CD8-positive, alpha-beta memory T cell (primary cell): Measurements from ENCODE around the gene TEX22. TPM values are rescaled to one million over a fixed set of nuclear protein-coding genes. Genes with fewer than 3 reads are reported as not detected.

ENCODE experiments used
- CTCF ChIA-PET: fragments of 350-600 bp; sonication (Branson Sonifier 250); formaldehyde crosslinking; loops from one replicate; lab custom pipeline; 2021; ENCODE audit warnings: antibody characterized with exemption; lab: Charles Lee
- POLR2A ChIA-PET: fragments of 350-600 bp; sonication (Branson Sonifier 250); formaldehyde crosslinking; loops from one replicate; lab custom pipeline; 2021; ENCODE audit warnings: antibody characterized with exemption; lab: Charles Lee
- DNase-seq, 5 donors: peaks; one replicate each; pipeline versions ENCODE4 v3.0.0 to v3.0.0-alpha.2; 2020 to 2022; ENCODE audit warnings: mixed read lengths in 1 of 5
- H3K27ac ChIP-seq: one replicate; pipeline ENCODE4 v1.7.0; 2013; ENCODE audit warnings: low read depth, mild to moderate bottlenecking, low read length, moderate library complexity
- H3K27me3 ChIP-seq: 2 replicates; pipeline ENCODE4 v1.7.0; 2013; ENCODE audit warnings: low read length, mild to moderate bottlenecking; ENCODE audit not compliant: insufficient read depth, poor library complexity, severe bottlenecking
- H3K36me3 ChIP-seq: 2 replicates; pipeline ENCODE4 v1.7.0; 2013; ENCODE audit warnings: mild to moderate bottlenecking, low read length, moderate library complexity; ENCODE audit not compliant: insufficient read depth
- H3K4me1 ChIP-seq: 2 replicates; pipeline ENCODE4 v1.7.0; 2013; ENCODE audit warnings: mild to moderate bottlenecking, low read length, moderate library complexity; ENCODE audit not compliant: insufficient read depth
- H3K4me3 ChIP-seq: 2 replicates; pipeline ENCODE4 v1.7.0; 2013; ENCODE audit warnings: mild to moderate bottlenecking, low read length
- H3K9me3 ChIP-seq: 2 replicates; pipeline ENCODE4 v1.7.0; 2013; ENCODE audit warnings: mild to moderate bottlenecking, low read length
- H3K27ac Mint-ChIP-seq, 8 donors: one replicate each; pipeline ENCODE4 v1.8.0; 2020 to 2021; ENCODE audit warnings: mixed read lengths in 8 of 8, mild to moderate bottlenecking in 6 of 8, inconsistent platforms in 3 of 8, moderate library complexity in 3 of 8
- H3K27me3 Mint-ChIP-seq, 2 donors: one replicate each; pipeline ENCODE4 v1.8.0; 2020 to 2021; ENCODE audit warnings: mixed read lengths in 2 of 2, mild to moderate bottlenecking in 1 of 2, moderate library complexity in 1 of 2
- H3K36me3 Mint-ChIP-seq, 3 donors: one replicate each; pipeline ENCODE4 v1.8.0; 2020 to 2021; ENCODE audit warnings: mixed read lengths in 3 of 3, inconsistent platforms in 1 of 3, mild to moderate bottlenecking in 1 of 3
- H3K4me1 Mint-ChIP-seq, 3 donors: one replicate each; pipeline ENCODE4 v1.8.0; 2020 to 2021; ENCODE audit warnings: mixed read lengths in 3 of 3, inconsistent platforms in 1 of 3, mild to moderate bottlenecking in 1 of 3
- H3K4me3 Mint-ChIP-seq, 7 donors: one replicate each; pipeline ENCODE4 v1.8.0; 2020 to 2021; ENCODE audit warnings: mixed read lengths in 7 of 7, mild to moderate bottlenecking in 6 of 7, moderate library complexity in 4 of 7, inconsistent platforms in 2 of 7
- H3K9me3 Mint-ChIP-seq, 5 donors: one replicate each; pipeline ENCODE4 v1.8.0; 2020 to 2022; ENCODE audit warnings: mixed read lengths in 5 of 5, mild to moderate bottlenecking in 3 of 5, moderate library complexity in 2 of 5, inconsistent platforms in 1 of 5
- polyA plus RNA-seq: library from polyadenylated mRNA; unstranded; fragments of 300-500 nt; fragmentation: Illumina TruSeq; gene quantifications from one replicate; pipeline ENCODE4 v1.2.3, GENCODE V29; 2021
- total RNA-seq, 2 experiments: library from RNA; stranded (reverse); gene quantifications; one replicate each; pipeline ENCODE4 v1.2.3, GENCODE V29; 2021

The TEX22 gene
- total and polyA plus RNA-seq, 3 experiments from 2014 or later, result 0.08 to 2.9 (median 1.4) TPM

- peaks cover 0 to 11% (median 2%) of the 10 kb centered on the region in 3 donors for H3K36me3 Mint-ChIP-seq
- no peaks in the 10 kb centered on the region for H3K9me3 Mint-ChIP-seq
- no peak overlapping the region for H3K4me3 Mint-ChIP-seq
- CTCF ChIA-PET, result interaction anchor here (0.8 kb wide), 1 partner anchor 121 kb away, joined by 4 read pairs; no protein-coding TSS in a partner anchor
- POLR2A ChIA-PET, result no interaction called here
- peaks cover 8 to 16% (median 10%) of the 10 kb centered on the region in 3 donors for H3K4me1 Mint-ChIP-seq
- Histone ChIP-seq H3K36me3 (no peaks in the 10 kb centered on the region), H3K4me3 (no peak overlapping the region), H3K27ac (no peak overlapping the region), H3K27me3 (no peaks in the 10 kb centered on the region), H3K4me1 (peaks cover 16% of the 10 kb centered on the region), H3K9me3 (no peaks in the 10 kb centered on the region)
- no peak overlapping the region for H3K27ac Mint-ChIP-seq
- H3K27me3 Mint-ChIP-seq, result no peaks in the 10 kb centered on the region
- DNase-seq, result no peak
Observed at GRCh38 chr14:105368426-105368825, 29.9 kb upstream of the TEX22 start.

DNA sequence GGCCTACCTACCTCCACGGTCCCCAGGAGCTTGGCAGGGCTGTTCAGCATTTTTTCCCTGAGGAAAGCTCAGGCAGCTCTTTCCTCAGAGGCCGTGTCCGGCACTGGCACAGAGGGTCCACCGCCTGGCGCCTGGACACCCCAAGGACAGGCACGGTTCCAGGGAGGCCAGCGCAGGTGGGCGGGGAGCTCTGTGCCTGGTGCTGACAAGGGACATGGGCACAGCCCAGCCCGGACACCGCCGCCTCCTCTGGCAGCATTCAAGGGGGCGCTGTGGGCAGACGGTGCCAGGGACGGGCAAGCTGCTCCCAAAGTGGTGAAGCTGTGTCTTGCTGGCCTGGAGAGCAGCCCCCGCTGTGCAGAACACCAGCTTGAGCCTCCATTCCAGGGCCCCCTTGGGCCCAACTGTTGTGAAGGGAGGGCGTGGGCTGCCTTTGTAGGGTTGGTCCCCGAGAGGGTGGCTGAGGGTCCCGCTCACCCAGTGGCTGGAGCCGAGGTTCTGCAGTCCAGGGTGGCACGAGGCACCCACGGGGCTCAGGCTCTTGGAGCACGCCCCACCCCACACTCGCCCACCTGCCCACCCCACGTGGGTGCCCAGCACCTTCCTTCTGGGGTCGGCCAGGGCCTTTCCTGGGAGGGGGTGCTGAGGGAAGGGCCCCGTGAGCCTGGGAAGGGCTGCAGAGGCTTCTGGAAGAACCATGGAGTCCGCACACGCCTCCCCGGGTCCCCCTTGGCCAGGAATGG, 29.3 kb upstream of the TEX22 start:
- no peaks in the 10 kb centered on the region for H3K27me3 Mint-ChIP-seq

DNA sequence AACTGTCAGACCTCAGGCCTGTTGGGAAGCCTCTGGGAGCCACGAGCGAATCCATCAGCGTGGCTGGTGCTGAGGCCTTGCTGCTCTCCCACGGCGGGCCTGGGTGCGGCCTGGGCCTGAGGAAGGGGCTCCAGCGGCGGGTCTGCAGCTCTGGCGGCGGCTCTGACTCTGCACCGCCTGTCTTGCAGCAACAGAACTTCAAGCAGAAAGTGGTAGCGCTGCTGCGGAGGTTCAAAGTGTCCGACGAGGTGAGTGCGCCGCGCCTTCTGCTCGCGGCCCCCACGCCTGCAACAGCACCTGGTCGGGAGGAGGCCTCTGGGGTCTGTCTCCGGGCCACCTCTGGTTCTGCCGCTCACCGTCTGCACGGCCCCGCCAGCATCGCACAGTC, 28.7 kb upstream of the TEX22 start:
- Histone ChIP-seq H3K4me1 (peaks cover 14% of the 10 kb centered on the region), H3K9me3 (no peaks in the 10 kb centered on the region), H3K27ac (no peak overlapping the region), H3K36me3 (no peaks in the 10 kb centered on the region), H3K27me3 (no peaks in the 10 kb centered on the region), H3K4me3 (no peak overlapping the region)
- Mint-ChIP-seq H3K4me3 (no peak overlapping the region), H3K27ac (no peak overlapping the region), H3K9me3 (no peaks in the 10 kb centered on the region), H3K36me3 (peaks cover 0 to 11% (median 2%) of the 10 kb centered on the region in 3 donors), H3K4me1 (peaks cover 3 to 5% (median 5%) of the 10 kb centered on the region in 3 donors), H3K27me3 (no peaks in the 10 kb centered on the region)
- DNase-seq, result no peak
- ChIA-PET POLR2A (interaction anchor here (1.8 kb wide), 1 partner anchor 120 kb away, joined by 18 read pairs; no protein-coding TSS in a partner anchor), CTCF (interaction anchor here (0.7 to 5.8 kb wide), 8 partner anchors 18 to 163 kb away, joined by 3 to 72 read pairs (median 6); no protein-coding TSS in a partner anchor)

More for the DNA sequence above, 29.3 kb upstream of the TEX22 start:
- Mint-ChIP-seq H3K4me1 (peaks cover 3 to 10% (median 6%) of the 10 kb centered on the region in 3 donors), H3K36me3 (peaks cover 0 to 11% (median 2%) of the 10 kb centered on the region in 3 donors), H3K9me3 (no peaks in the 10 kb centered on the region), H3K27ac (no peak overlapping the region), H3K4me3 (no peak overlapping the region)
- Histone ChIP-seq H3K4me1 (peaks cover 16% of the 10 kb centered on the region), H3K27me3 (no peaks in the 10 kb centered on the region), H3K36me3 (no peaks in the 10 kb centered on the region), H3K27ac (no peak overlapping the region), H3K4me3 (no peak overlapping the region), H3K9me3 (no peaks in the 10 kb centered on the region)
- ChIA-PET CTCF (interaction anchor here (0.7 to 0.8 kb wide), 2 partner anchors 112 to 120 kb away, joined by 3 to 4 read pairs; no protein-coding TSS in a partner anchor), POLR2A (no interaction called here)
- DNase-seq, result no peak

DNA sequence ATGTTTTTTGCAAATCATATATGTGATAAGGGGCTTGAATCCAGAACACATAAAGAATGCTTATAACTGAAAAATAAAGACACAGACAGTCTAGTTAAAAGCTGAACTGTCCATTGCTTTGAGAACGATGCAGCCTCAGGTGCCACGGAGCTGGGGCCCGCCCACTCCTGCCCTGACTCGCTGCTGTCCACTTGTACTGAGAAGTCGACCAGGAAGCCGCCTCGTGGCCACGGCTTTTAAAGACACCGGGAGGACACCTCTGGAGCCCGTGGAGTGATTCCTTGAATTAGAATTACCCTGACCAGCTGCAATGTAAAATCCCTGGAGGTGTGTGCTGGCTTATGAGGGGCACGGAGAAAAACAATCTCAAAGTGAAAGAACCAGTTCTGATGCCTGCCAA, 23.9 kb upstream of the TEX22 start:
- H3K4me3 ChIP-seq, result no peak overlapping the region
- Mint-ChIP-seq H3K4me1 (peaks cover 12 to 14% (median 13%) of the 10 kb centered on the region in 3 donors), H3K27me3 (no peaks in the 10 kb centered on the region), H3K4me3 (no peak overlapping the region), H3K27ac (no peak overlapping the region), H3K9me3 (no peaks in the 10 kb centered on the region), H3K36me3 (peaks cover 0 to 7% (median 2%) of the 10 kb centered on the region in 3 donors)
- H3K36me3 ChIP-seq, result no peaks in the 10 kb centered on the region
- DNase-seq, result no peak
- no peaks in the 10 kb centered on the region for H3K27me3 ChIP-seq
- no peaks in the 10 kb centered on the region for H3K9me3 ChIP-seq
- H3K4me1 ChIP-seq, result peaks cover 20% of the 10 kb centered on the region
- no peak overlapping the region for H3K27ac ChIP-seq
- ChIA-PET POLR2A (no interaction called here), CTCF (interaction anchor here (1.3 to 5.8 kb wide), 4 partner anchors 24 to 159 kb away, joined by 4 to 72 read pairs (median 12); partner anchors contain the start of gene TEX22)

- H3K9me3 ChIP-seq, result no peaks in the 10 kb centered on the region
- CTCF ChIA-PET, result interaction anchor here (0.8 kb wide), 1 partner anchor 24 kb away, joined by 3 read pairs; no protein-coding TSS in a partner anchor
- H3K36me3 ChIP-seq, result no peaks in the 10 kb centered on the region
- peaks cover 0 to 3% (median 2%) of the 10 kb centered on the region in 3 donors for H3K36me3 Mint-ChIP-seq
- no peak overlapping the region for H3K27ac ChIP-seq
- H3K9me3 Mint-ChIP-seq, result no peaks in the 10 kb centered on the region
- POLR2A ChIA-PET, result no interaction called here
- no peaks in the 10 kb centered on the region for H3K27me3 Mint-ChIP-seq
- H3K4me1 Mint-ChIP-seq, result peaks cover 11 to 13% (median 13%) of the 10 kb centered on the region in 3 donors
- peak in 1 of 5 donors; percentile 9 for DNase-seq
- H3K4me3 ChIP-seq, result no peak overlapping the region
- H3K4me3 Mint-ChIP-seq, result peak overlapping the region in 3 of 7 donors; percentile 15 to 77 (median 39)
- H3K4me1 ChIP-seq, result peaks cover 19% of the 10 kb centered on the region
- H3K27me3 ChIP-seq, result no peaks in the 10 kb centered on the region
- peak overlapping the region in 2 of 8 donors; percentile 38 to 86 for H3K27ac Mint-ChIP-seq
Observed at GRCh38 chr14:105375635-105376057, 22.7 kb upstream of the TEX22 start.

- CTCF ChIA-PET, result interaction anchor here (0.8 kb wide), 1 partner anchor 25 kb away, joined by 3 read pairs; no protein-coding TSS in a partner anchor
- no peaks in the 10 kb centered on the region for H3K36me3 Mint-ChIP-seq
- no peak overlapping the region for H3K27ac ChIP-seq
- no peaks in the 10 kb centered on the region for H3K27me3 Mint-ChIP-seq
- no peaks in the 10 kb centered on the region for H3K36me3 ChIP-seq
- H3K4me1 ChIP-seq, result peaks cover 12% of the 10 kb centered on the region
- H3K27ac Mint-ChIP-seq, result no peak overlapping the region
- H3K27me3 ChIP-seq, result no peaks in the 10 kb centered on the region
- no peak for DNase-seq
- H3K9me3 Mint-ChIP-seq, result no peaks in the 10 kb centered on the region
- H3K4me3 ChIP-seq, result no peak overlapping the region
- peaks cover 8 to 9% (median 8%) of the 10 kb centered on the region in 3 donors for H3K4me1 Mint-ChIP-seq
- no peak overlapping the region for H3K4me3 Mint-ChIP-seq
- POLR2A ChIA-PET, result no interaction called here
- no peaks in the 10 kb centered on the region for H3K9me3 ChIP-seq
Observed at GRCh38 chr14:105376521-105377440, 21.6 kb upstream of the TEX22 start.

DNA sequence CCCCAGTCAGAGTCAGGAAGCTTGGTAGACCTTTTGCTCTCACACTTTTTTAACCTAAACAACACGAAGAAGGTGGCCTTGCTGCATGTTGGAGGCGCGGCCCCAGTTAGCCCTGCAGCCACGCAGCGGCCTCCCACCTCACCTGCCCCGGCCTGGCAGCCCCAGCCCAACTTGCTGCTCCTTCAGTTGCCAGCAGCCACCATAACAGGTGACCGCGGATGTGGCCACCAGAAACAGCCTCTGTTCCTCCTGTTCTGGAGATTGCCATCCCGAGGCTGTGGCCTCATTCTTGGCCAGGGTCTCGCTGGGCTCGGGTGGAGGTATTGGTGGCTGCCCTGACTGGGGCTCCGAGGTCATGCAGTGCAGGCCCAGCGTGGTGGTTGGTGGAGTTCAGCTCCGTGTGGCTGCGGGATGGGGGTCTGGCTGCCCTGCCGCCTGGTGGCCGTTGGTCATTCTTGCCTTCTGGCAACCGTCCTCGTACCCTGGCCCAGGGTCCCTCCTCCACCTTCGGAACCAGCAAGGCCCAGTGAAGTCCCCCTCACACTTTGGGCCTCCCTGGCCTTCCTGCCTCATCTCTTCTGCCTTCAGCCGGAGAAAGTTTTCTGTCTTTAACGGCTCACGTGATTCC, 20.7 kb upstream of the TEX22 start:
- ChIA-PET POLR2A (no interaction called here), CTCF (no interaction called here)
- Mint-ChIP-seq H3K27me3 (no peaks in the 10 kb centered on the region), H3K4me3 (no peak overlapping the region), H3K27ac (peak overlapping the region in 1 of 8 donors; percentile 56), H3K9me3 (no peaks in the 10 kb centered on the region), H3K36me3 (peaks cover 0 to 2% (median 0%) of the 10 kb centered on the region in 3 donors), H3K4me1 (peaks cover 8 to 9% (median 8%) of the 10 kb centered on the region in 3 donors)
- H3K27ac ChIP-seq, result no peak overlapping the region
- no peaks in the 10 kb centered on the region for H3K36me3 ChIP-seq
- H3K27me3 ChIP-seq, result no peaks in the 10 kb centered on the region
- H3K4me1 ChIP-seq, result peaks cover 12% of the 10 kb centered on the region
- H3K4me3 ChIP-seq, result no peak overlapping the region
- DNase-seq, result no peak
- H3K9me3 ChIP-seq, result no peaks in the 10 kb centered on the region
